Stimulated activated CD4-positive, alpha-beta T cell treated with anti-CD3 and anti-CD28 coated beads, Interleukin-15, amount 100 ng/mL, for 1 hour (primary cell): ENCODE results near the gene RAP2B.

Source experiments
- DNase-seq, 2 donors: peaks; one replicate each; pipeline ENCODE4 v3.0.0-alpha.2; 2020; ENCODE audit warnings: low read depth in 1 of 2, low spot score in 1 of 2

Gene RAP2B

DNA sequence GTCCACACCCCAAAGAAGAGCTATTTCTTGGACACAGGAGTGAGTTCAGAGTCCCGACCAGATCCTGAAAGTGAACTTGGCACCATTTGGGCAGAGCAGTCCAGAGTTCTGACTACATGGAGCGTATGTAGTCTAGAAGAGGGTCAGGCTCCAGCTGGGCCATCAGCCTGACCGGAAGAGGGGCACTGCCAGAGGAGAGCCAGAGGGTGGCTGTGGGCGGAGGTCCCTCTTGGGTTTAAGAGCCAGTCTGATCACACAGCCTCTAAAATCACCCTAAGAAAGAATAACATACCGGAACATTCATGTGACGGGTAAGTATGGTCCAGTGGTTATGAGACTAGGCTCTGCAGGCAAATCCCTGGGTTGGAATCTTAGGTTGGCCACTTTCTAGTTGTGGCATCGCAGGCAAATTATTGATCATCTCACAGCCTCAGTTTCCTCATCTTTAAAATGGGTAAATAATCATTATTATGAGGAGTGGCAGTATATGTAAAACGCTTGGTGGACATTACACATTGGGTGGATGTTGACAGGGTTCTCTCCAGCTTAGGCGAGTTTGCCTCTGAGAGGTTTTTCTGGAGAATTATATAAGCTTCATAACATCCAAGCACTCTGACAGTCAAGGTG is 2.1 kb upstream of the RAP2B start:
- DNase-seq, result no peak

- DNase-seq, result peak; percentile 46 to 50
These were observed 1.4 kb upstream of the RAP2B start for GRCh38 chr3:153160451-153161137.

- peak; percentile 65 to 77 for DNase-seq
These were observed 800 bp upstream of the RAP2B start for GRCh38 chr3:153161138-153161713.

DNA sequence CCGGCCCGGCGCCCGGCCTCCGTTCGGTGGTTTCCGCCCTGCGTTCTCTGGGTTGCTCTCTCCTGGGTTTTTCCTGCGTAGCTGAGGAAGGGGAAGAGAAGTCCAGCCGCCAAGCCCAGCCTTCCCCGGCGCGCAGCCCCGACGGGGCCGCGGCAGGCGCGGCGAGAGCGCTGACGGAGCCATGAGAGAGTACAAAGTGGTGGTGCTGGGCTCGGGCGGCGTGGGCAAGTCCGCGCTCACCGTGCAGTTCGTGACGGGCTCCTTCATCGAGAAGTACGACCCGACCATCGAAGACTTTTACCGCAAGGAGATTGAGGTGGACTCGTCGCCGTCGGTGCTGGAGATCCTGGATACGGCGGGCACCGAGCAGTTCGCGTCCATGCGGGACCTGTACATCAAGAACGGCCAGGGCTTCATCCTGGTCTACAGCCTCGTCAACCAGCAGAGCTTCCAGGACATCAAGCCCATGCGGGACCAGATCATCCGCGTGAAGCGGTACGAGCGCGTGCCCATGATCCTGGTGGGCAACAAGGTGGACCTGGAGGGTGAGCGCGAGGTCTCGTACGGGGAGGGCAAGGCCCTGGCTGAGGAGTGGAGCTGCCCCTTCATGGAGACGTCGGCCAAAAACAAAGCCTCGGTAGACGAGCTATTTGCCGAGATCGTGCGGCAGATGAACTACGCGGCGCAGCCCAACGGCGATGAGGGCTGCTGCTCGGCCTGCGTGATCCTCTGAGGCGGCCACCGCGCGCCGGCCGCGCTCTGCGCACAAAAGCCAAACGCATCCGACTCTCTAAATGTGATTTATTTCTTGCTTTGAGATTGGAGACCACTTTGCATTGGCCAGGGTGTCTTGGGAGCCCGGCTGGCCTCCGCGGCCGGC is 727 bp downstream of the RAP2B start:
- peak in 1 of 2 donors; percentile 24 for DNase-seq

- DNase-seq, result no peak
These were observed 1.3 kb downstream of the RAP2B start for GRCh38 chr3:153163393-153163724.

DNA sequence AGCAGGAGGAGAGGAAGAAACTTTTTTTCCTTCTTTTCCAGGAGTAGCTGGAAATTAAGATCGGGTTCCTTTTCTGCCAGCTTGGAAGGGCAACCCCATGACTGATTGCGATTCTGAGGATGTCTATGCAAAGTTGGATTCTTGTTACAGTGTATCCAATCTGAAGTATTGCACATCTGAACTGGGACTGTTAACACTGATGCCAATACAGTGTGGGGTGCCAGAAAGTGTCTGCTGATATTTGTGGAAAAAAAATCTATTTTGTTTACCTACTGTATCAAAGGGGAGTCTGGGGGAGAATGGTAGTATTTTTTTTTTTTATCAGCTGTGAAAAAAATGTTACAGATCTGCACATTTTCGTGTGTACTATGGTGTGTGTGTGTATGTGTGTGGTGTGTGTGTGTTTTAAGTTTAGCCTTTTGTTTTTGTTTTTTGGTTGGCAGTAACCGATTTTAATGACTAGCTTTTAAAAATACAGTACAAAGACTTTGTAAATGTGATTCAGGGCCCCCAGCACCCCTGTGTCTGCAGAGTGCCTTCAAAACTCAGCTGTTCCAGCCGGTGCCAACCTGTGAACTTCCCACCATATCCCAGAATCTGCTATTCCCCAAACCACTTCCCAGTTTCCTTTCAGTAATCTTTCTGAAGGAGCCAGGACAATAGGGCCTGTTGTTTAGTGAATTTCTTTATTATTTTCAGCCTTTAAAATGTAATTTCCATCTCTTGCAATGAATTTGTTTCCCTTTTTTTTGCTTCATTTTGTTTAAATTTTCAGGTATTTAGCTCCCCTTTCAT is 1.9 kb downstream of the RAP2B start:
- DNase-seq, result no peak

DNA sequence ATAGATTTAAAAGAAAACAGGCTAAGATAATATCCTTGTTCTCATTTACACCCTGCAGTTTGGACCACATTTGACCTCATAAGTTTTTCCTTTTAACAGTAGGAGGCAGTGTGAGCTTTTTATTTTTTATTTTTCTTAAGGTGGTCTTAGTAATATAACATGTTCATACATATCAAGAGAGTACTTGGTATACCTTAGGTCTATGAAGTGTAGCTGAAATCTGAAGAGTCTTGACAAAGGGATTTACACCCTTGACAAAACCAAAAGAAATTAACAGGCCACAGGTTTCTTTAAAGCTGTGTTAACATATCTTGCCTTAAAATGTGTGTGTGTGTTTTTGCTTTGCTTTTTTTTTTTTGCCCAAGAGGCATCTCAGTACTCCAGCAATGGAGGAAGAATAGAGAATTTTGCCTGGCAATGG is 3.2 kb downstream of the RAP2B start:
- DNase-seq, result no peak

DNA sequence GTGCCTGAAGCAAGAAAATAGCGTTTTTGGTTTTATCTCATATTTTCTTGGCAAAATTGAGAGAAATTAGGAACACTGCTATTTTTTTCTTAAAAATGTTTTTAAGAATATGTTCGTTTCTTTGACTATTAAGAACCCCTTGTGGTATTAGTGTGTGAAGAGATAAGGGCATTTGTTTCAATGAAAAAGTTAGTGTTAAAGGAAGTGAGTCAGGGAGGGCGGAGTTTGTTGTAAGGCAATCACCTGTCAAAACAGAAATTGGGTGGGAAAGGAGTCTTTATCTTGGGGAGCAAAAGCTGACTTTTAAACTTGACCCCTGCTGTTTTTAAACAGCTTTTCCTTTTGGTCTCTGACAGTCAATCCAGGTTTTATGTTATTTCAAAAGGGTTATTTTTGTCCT is 4.2 kb downstream of the RAP2B start:
- no peak for DNase-seq

- DNase-seq, result no peak
These were observed 4.8 kb downstream of the RAP2B start for GRCh38 chr3:153166796-153167195.

DNA sequence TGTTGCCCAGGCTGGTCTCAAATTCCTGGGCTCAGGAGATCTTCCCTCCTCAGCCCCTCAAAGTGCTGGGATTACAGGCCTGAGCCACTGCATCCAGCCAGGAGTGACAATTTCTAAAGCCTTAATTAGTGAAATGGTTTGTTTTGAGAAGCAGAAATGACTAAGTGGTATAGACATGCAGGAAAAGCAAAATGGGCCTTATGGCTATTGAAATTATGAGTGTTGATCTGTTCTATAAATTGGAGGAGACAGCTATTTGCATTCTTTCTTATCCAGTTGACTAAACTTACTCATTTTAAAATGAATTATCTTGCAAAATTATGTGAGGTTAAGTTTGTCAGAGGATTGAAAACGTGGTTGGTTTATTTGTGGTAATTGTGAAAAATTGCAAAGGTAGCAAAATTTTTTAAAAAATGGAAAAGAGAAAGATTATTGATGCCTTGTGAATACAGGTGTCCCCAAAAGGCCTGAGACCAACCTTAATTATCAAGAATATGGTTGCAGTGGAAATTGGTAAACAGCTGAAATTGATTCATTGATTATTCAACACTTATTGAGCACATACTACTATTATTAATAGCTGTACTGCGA is 7.9 kb downstream of the RAP2B start:
- DNase-seq, result no peak

DNA sequence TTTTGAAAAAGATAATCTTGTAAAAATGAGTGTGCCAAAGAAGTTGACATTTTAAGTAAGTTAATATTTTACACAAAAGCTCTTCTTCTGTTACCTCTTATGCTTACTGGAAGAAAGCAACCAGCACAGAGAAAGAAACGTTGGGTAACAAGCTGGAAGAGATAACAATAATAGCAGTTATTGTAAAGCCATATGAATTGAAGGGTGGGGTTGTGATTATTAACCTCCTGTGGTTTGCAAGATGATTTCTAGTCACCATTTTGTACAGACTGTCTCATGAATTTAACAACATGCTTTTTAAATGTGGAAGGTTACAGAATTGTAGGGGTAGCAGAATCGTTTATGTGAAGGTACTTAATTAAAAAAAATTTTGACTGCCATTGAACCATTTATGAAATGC is 9.2 kb downstream of the RAP2B start:
- DNase-seq, result no peak

GRCh38 chr3:153171918-153172317 is 9.9 kb downstream of the RAP2B start:
- DNase-seq, result no peak

GRCh38 chr3:153172796-153173757 is 11.1 kb downstream of the RAP2B start:
- no peak for DNase-seq

- no peak for DNase-seq
These were observed 11.9 kb downstream of the RAP2B start for GRCh38 chr3:153173758-153174516.

- no peak for DNase-seq
These were observed 14.2 kb downstream of the RAP2B start for GRCh38 chr3:153176197-153176596.

DNA sequence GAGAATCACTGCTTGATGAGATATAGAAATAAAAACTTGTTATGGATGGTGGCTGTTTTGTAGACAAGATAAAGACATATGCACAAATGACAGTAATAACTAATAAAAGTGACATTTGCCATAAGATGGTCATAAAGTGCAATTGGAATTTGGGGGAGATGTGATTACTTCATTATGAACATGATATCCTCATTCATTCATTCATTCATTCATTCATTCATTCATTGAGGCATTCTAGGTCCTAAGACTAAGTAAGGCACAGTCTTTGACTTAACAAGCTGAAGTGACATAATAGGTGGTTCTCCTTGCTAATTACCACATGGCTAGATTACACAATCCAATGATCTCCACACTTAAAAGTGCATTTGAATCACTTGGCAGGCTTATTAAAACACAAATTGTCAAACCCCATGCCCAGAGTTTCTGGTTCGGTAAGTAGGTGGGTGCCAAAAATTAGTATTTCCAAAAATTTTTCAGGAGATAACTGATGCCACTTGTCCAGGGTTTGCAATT is 18.9 kb downstream of the RAP2B start:
- DNase-seq, result no peak

GRCh38 chr3:153182501-153183293 is 20.7 kb downstream of the RAP2B start:
- no peak for DNase-seq

DNA sequence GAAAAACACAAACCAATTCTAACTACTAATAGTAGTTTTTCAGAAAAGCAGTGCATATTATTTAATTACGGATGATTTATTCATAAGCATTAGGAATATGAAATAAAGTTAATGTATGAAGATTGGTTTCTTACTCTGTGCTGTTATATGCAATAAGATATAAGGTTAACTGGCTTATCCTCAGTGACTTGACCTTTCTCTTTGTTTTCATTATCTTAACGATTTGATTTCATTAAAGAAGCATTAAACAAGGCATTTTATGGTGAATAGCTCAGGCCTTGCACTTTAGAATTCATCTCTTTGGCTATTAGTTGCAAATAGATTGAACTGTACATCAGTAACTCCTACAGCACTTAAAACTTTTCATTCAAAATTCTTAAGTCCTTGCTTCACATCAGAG is 28.9 kb downstream of the RAP2B start:
- DNase-seq, result no peak
